ENCODE measurements around the gene INPP4A.

Gene INPP4A

DNA sequence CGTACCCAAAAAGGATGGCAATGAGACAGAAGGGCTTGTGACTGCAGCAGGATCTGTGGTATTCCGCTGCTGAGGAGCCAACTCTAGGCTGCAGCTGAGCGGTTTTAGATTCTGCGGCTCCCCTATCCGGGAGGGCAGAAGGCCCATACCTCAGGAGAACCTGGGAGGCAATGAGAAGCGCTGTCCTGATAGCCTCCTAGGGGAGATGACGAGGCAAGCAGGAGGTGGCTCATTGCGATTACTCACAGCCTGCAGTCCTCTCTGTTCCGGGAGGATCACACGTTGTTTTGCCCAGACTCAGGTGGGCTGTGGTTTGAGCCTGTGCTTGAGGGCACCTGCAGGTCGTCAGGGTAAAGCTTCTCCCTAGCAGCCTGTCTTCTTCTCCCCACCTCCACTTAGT, 98.6 kb downstream of the INPP4A start:
- Histone ChIP-seq H2BK5ac (ENCODE audit: low read length) (no peak overlapping the region), H3K4me2 (ENCODE audit: insufficient read depth, low read length, poor library complexity, severe bottlenecking) (no peak overlapping the region), H3K4me3 (ENCODE audit: low read length in 2 of 2) (no peak overlapping the region), H3K9ac (ENCODE audit: low read depth, low read length, poor library complexity) (no peak overlapping the region), H2BK15ac (ENCODE audit: low read length) (no peak overlapping the region), H3K27me3 (ENCODE audit: control insufficient read depth in 3 of 3, insufficient read depth in 3 of 3, low read depth in 1 of 3, low read length in 3 of 3) (no peaks in the 10 kb centered on the region), H3K14ac (ENCODE audit: low read length) (no peak overlapping the region), H2AFZ (ENCODE audit: low read length) (no peak overlapping the region), H3K9me3 (replicated peaks in 1 of 2; ENCODE audit: control insufficient read depth in 2 of 2, insufficient read depth in 1 of 2, low read depth in 1 of 2, low read length in 2 of 2) (peaks cover 0 to 3% of the 10 kb centered on the region in 2 donors), H3K27ac (replicated peaks; ENCODE audit: low read length) (no peak overlapping the region), H2BK120ac (ENCODE audit: low read depth, low read length) (no peak overlapping the region), H3K18ac (ENCODE audit: low read length) (no peak overlapping the region), H4K91ac (ENCODE audit: low read depth, low read length, poor library complexity) (no peak overlapping the region), H4K8ac (ENCODE audit: low read depth, low read length) (no peak overlapping the region), H3K4ac (ENCODE audit: low read length) (no peak overlapping the region), H2BK12ac (ENCODE audit: low read length) (no peak overlapping the region), H3K4me1 (ENCODE audit: control insufficient read depth in 2 of 2, insufficient read depth in 1 of 2, low read depth in 1 of 2, low read length in 2 of 2) (no peaks in the 10 kb centered on the region), H3K23ac (ENCODE audit: low read depth, low read length, poor library complexity) (no peak overlapping the region), H3K79me1 (ENCODE audit: low read depth, low read length) (no peaks in the 10 kb centered on the region), H3K36me3 (replicated peaks in 1 of 2; ENCODE audit: control insufficient read depth in 2 of 2, insufficient read depth in 2 of 2, low read length in 2 of 2) (peaks cover 13 to 82% of the 10 kb centered on the region in 2 donors), H2AK5ac (ENCODE audit: low read depth, low read length) (no peak overlapping the region)
- DNase-seq (ENCODE audit: low spot score), result no peak
- no CpG with 5 or more reads among the region's 11 CpGs for WGBS, 2 donors (ENCODE audit: extremely low coverage in 2 of 2, insufficient read length in 2 of 2, insufficient replicate concordance in 1 of 2)

DNA sequence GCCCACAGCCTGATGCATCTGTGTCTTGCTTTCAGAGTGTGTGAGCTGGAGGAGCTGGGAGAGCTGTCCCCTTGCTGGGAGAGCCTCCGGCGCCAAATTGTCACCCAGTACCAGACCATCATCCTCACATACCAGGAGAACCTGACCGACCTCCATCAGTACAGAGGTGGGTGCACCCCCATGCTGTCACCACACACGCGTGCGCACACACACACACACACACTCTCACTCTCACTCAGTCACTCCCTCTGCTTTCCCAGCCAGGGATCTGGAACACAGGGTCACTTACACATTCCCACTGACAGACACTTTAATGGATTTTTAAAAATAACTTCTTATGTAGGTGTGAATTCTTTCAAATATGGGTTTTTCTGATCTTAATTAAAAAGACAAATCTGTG, 99.2 kb downstream of the INPP4A start:
- no CpG with 5 or more reads among the region's 6 CpGs for WGBS, 2 donors (ENCODE audit: extremely low coverage in 2 of 2, insufficient read length in 2 of 2, insufficient replicate concordance in 1 of 2)
- Histone ChIP-seq H3K4me2 (ENCODE audit: insufficient read depth, low read length, poor library complexity, severe bottlenecking) (no peak overlapping the region), H3K4me1 (ENCODE audit: control insufficient read depth in 2 of 2, insufficient read depth in 1 of 2, low read depth in 1 of 2, low read length in 2 of 2) (no peaks in the 10 kb centered on the region), H3K9ac (ENCODE audit: low read depth, low read length, poor library complexity) (no peak overlapping the region), H3K36me3 (replicated peaks in 1 of 2; ENCODE audit: control insufficient read depth in 2 of 2, insufficient read depth in 2 of 2, low read length in 2 of 2) (peaks cover 13 to 81% of the 10 kb centered on the region in 2 donors), H3K9me3 (replicated peaks in 1 of 2; ENCODE audit: control insufficient read depth in 2 of 2, insufficient read depth in 1 of 2, low read depth in 1 of 2, low read length in 2 of 2) (peaks cover 0 to 3% of the 10 kb centered on the region in 2 donors), H2BK5ac (ENCODE audit: low read length) (no peak overlapping the region), H3K18ac (ENCODE audit: low read length) (no peak overlapping the region), H3K14ac (ENCODE audit: low read length) (no peak overlapping the region), H3K4ac (ENCODE audit: low read length) (no peak overlapping the region), H2AK5ac (ENCODE audit: low read depth, low read length) (no peak overlapping the region), H3K27me3 (ENCODE audit: control insufficient read depth in 3 of 3, insufficient read depth in 3 of 3, low read depth in 1 of 3, low read length in 3 of 3) (no peaks in the 10 kb centered on the region), H4K91ac (ENCODE audit: low read depth, low read length, poor library complexity) (no peak overlapping the region), H3K23ac (ENCODE audit: low read depth, low read length, poor library complexity) (no peak overlapping the region), H2BK15ac (ENCODE audit: low read length) (no peak overlapping the region), H3K27ac (replicated peaks; ENCODE audit: low read length) (no peak overlapping the region), H3K4me3 (ENCODE audit: low read length in 2 of 2) (no peak overlapping the region), H4K8ac (ENCODE audit: low read depth, low read length) (no peak overlapping the region), H2BK12ac (ENCODE audit: low read length) (no peak overlapping the region), H2BK120ac (ENCODE audit: low read depth, low read length) (no peak overlapping the region), H2AFZ (ENCODE audit: low read length) (no peak overlapping the region), H3K79me1 (ENCODE audit: low read depth, low read length) (no peaks in the 10 kb centered on the region)
- DNase-seq (ENCODE audit: low spot score), result no peak

DNA sequence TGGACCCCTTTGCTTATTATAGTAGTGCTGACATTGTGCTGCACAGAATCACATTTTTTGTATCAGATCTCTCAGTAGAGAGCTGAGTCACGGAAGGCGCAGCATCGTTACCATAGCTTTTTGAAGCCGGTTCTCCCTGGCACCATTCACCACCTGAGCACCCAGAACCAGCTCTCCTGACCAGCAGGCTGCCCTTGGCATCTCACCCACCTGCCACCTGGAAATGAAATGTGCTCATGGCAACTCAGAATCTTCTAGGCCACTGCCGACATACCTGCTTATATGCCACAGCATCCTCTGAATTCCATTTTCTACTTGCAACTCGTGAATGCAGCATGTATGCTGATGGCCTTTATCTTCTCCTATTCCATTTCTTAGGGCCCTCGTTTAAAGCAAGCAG, 100.9 kb downstream of the INPP4A start:
- no peak overlapping the region for H2BK120ac ChIP-seq (ENCODE audit: low read depth, low read length)
- H4K8ac ChIP-seq (ENCODE audit: low read depth, low read length), result no peak overlapping the region

DNA sequence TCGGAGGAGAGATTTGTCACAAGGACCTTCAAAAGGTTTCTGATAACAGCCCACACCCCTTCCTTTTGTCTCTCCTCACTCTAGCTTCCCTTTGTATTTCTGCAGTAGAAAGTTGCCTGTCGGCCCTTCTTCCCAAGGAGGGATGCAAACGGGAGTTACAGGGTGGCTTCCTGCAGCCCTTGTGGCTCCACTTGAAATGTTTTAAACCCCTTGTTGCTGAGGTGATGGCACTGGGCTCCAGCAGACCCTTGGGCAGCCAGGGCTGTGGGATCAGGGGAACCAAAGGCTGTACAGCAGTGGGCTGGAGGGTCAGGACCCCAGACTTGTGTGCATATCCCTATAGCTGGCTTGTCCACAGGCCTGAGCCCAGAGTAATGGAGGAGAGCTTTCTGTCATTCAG, 101.5 kb downstream of the INPP4A start:
- H3K9ac ChIP-seq (ENCODE audit: low read depth, low read length, poor library complexity), result no peak overlapping the region
- peaks cover 7 to 75% of the 10 kb centered on the region in 2 donors for H3K36me3 ChIP-seq (replicated peaks in 1 of 2; ENCODE audit: control insufficient read depth in 2 of 2, insufficient read depth in 2 of 2, low read length in 2 of 2)
- no peak overlapping the region for H4K8ac ChIP-seq (ENCODE audit: low read depth, low read length)
- no peak overlapping the region for H3K4me2 ChIP-seq (ENCODE audit: insufficient read depth, low read length, poor library complexity, severe bottlenecking)
- no peak for DNase-seq (ENCODE audit: low spot score)
- H3K4me1 ChIP-seq (ENCODE audit: control insufficient read depth in 2 of 2, insufficient read depth in 1 of 2, low read depth in 1 of 2, low read length in 2 of 2), result no peaks in the 10 kb centered on the region
- no CpG with 5 or more reads among the region's 3 CpGs for WGBS, 2 donors (ENCODE audit: extremely low coverage in 2 of 2, insufficient read length in 2 of 2, insufficient replicate concordance in 1 of 2)
- no peak overlapping the region for H3K18ac ChIP-seq (ENCODE audit: low read length)
- H3K27ac ChIP-seq (replicated peaks; ENCODE audit: low read length), result no peak overlapping the region
- H2BK5ac ChIP-seq (ENCODE audit: low read length), result no peak overlapping the region
- H2AK5ac ChIP-seq (ENCODE audit: low read depth, low read length), result no peak overlapping the region
- H4K91ac ChIP-seq (ENCODE audit: low read depth, low read length, poor library complexity), result no peak overlapping the region
- H3K9me3 ChIP-seq (replicated peaks in 1 of 2; ENCODE audit: control insufficient read depth in 2 of 2, insufficient read depth in 1 of 2, low read depth in 1 of 2, low read length in 2 of 2), result no peaks in the 10 kb centered on the region
- H2BK120ac ChIP-seq (ENCODE audit: low read depth, low read length), result no peak overlapping the region
- no peak overlapping the region for H3K14ac ChIP-seq (ENCODE audit: low read length)
- H3K23ac ChIP-seq (ENCODE audit: low read depth, low read length, poor library complexity), result no peak overlapping the region
- H2AFZ ChIP-seq (ENCODE audit: low read length), result no peak overlapping the region
- no peak overlapping the region for H2BK15ac ChIP-seq (ENCODE audit: low read length)
- no peak overlapping the region for H3K4me3 ChIP-seq (ENCODE audit: low read length in 2 of 2)
- H3K27me3 ChIP-seq (ENCODE audit: control insufficient read depth in 3 of 3, insufficient read depth in 3 of 3, low read depth in 1 of 3, low read length in 3 of 3), result no peaks in the 10 kb centered on the region
- H3K79me1 ChIP-seq (ENCODE audit: low read depth, low read length), result no peaks in the 10 kb centered on the region
- no peak overlapping the region for H2BK12ac ChIP-seq (ENCODE audit: low read length)
- H3K4ac ChIP-seq (ENCODE audit: low read length), result no peak overlapping the region

More for the DNA sequence above, 100.9 kb downstream of the INPP4A start:
- H2AK5ac ChIP-seq (ENCODE audit: low read depth, low read length), result no peak overlapping the region
- no peak overlapping the region for H2BK15ac ChIP-seq (ENCODE audit: low read length)
- no CpG with 5 or more reads among the region's 7 CpGs for WGBS, 2 donors (ENCODE audit: extremely low coverage in 2 of 2, insufficient read length in 2 of 2, insufficient replicate concordance in 1 of 2)
- no peak for DNase-seq (ENCODE audit: low spot score)
- H3K27ac ChIP-seq (replicated peaks; ENCODE audit: low read length), result no peak overlapping the region
- no peak overlapping the region for H3K14ac ChIP-seq (ENCODE audit: low read length)
- no peaks in the 10 kb centered on the region for H3K9me3 ChIP-seq (replicated peaks in 1 of 2; ENCODE audit: control insufficient read depth in 2 of 2, insufficient read depth in 1 of 2, low read depth in 1 of 2, low read length in 2 of 2)
- no peak overlapping the region for H3K23ac ChIP-seq (ENCODE audit: low read depth, low read length, poor library complexity)
- no peak overlapping the region for H2BK12ac ChIP-seq (ENCODE audit: low read length)
- H3K4me2 ChIP-seq (ENCODE audit: insufficient read depth, low read length, poor library complexity, severe bottlenecking), result no peak overlapping the region
- H3K36me3 ChIP-seq (replicated peaks in 1 of 2; ENCODE audit: control insufficient read depth in 2 of 2, insufficient read depth in 2 of 2, low read length in 2 of 2), result peaks cover 7 to 74% of the 10 kb centered on the region in 2 donors
- no peak overlapping the region for H3K18ac ChIP-seq (ENCODE audit: low read length)
- no peaks in the 10 kb centered on the region for H3K79me1 ChIP-seq (ENCODE audit: low read depth, low read length)
- no peaks in the 10 kb centered on the region for H3K4me1 ChIP-seq (ENCODE audit: control insufficient read depth in 2 of 2, insufficient read depth in 1 of 2, low read depth in 1 of 2, low read length in 2 of 2)
- H3K27me3 ChIP-seq (ENCODE audit: control insufficient read depth in 3 of 3, insufficient read depth in 3 of 3, low read depth in 1 of 3, low read length in 3 of 3), result no peaks in the 10 kb centered on the region
- no peak overlapping the region for H2AFZ ChIP-seq (ENCODE audit: low read length)
- no peak overlapping the region for H4K91ac ChIP-seq (ENCODE audit: low read depth, low read length, poor library complexity)
- no peak overlapping the region for H3K4ac ChIP-seq (ENCODE audit: low read length)
- peak overlapping the region; percentile 54 for H3K9ac ChIP-seq (ENCODE audit: low read depth, low read length, poor library complexity)
- no peak overlapping the region for H2BK5ac ChIP-seq (ENCODE audit: low read length)
- H3K4me3 ChIP-seq (ENCODE audit: low read length in 2 of 2), result no peak overlapping the region
